ENCODE results near the gene ARSI.

Gene ARSI

GRCh38 chr5:150271296-150271692 is 31.4 kb downstream of the ARSI start:
- DNase-seq (ENCODE audit: low spot score), result no peak
- no peak for TF ChIP-seq CTCF (conservative IDR thresholded peaks at IDR 0.05; ENCODE audit: low read depth)
- ChIA-PET CTCF (interaction anchor here (4.4 kb wide), 1 partner anchor 80 kb away, joined by 49 read pairs; no protein-coding TSS in a partner anchor), POLR2A (ENCODE audit: low non-redundant PET) (no interaction called here)
- H3K27ac ChIP-seq, result no peak overlapping the region

DNA sequence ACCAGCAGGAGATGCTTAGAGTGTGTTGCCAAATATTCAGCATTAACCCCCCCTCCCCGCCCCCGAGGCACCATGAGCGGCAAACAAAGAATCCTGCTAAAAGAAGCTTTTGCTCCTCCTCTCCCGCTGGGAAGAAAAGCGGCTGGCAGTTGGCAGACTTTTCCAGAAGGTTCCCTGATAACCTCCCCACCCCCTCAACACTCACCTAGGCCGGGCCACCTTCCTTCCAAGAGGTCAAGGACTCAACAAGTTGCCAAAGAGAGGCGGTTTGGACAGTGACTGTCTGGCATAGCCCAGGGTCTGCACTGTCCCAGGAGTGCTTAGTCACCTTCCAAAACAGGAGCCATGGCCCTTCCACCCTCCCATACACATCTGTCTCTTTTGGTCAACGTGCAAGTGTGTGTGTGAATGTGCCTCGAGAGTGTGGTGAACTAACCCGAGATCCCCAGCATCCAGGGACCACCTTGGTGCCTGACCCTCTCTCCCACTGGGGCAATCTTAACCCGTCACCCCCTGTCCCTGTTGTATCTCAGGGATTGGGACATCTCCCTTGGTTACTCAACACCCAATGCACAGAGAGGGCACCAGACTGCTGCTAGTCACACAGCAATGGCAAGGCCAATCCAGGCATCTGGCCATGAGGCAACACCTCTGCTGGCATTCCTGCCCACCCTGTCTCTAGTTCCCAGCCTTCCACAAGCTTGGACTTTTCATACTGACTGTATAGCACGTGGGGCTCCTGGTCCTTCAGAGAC is 32.0 kb downstream of the ARSI start:
- H3K27ac ChIP-seq, result peak overlapping the region; percentile 25
- CTCF ChIA-PET, result interaction anchor here (0.7 to 4.4 kb wide), 2 partner anchors 80 to 882 kb away, joined by 4 to 49 read pairs; no protein-coding TSS in a partner anchor
- DNase-seq (ENCODE audit: low spot score), result peak; percentile 41
- TF ChIP-seq CTCF (conservative IDR thresholded peaks at IDR 0.05; ENCODE audit: low read depth), result no peak
- POLR2A ChIA-PET (ENCODE audit: low non-redundant PET), result interaction anchor here (0.6 kb wide), 1 partner anchor 105 kb away, joined by 3 read pairs; no protein-coding TSS in a partner anchor

- no peak for DNase-seq (ENCODE audit: low spot score)
- H3K27ac ChIP-seq, result peak overlapping the region; percentile 1; the same call in 1 of the 2 replicates
- POLR2A ChIA-PET (ENCODE audit: low non-redundant PET), result no interaction called here
- no peak for TF ChIP-seq CTCF (conservative IDR thresholded peaks at IDR 0.05; ENCODE audit: low read depth)
- CTCF ChIA-PET, result interaction anchor here (0.7 to 1.1 kb wide), 2 partner anchors 35 to 610 kb away, joined by 4 read pairs; partner anchors contain the start of gene ARSI
These were observed 35.8 kb downstream of the ARSI start for GRCh38 chr5:150266871-150267291.

DNA sequence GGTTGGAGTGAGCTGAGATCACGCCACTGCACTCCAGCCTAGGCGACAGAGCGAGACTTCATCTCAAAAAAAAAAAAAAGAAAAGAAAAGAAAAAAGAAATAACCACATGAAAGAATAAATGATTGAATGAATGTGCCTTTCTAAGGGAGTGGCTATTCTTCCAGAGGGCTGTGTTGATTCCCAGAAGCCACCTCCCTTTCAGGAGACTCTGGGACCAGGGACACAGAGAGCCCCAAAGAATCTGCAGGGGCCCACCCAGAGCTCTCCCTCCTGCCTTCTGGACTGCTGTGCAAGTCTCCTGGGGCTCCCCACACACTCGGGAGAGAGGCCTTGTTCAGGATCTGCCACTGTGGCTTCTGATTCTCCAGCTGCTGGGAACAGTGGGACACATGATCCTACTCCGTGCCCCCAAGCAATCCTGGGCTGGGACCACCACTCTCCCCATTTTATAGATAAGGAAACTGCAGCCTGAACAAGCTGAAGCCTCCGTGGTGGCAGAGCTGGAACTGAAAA is 36.8 kb downstream of the ARSI start:
- no peak for DNase-seq (ENCODE audit: low spot score)
- ChIA-PET CTCF (interaction anchor here (0.5 to 2.2 kb wide), 4 partner anchors 21 to 196 kb away, joined by 3 to 8 read pairs (median 4); partner anchors contain the start of gene ARSI), POLR2A (ENCODE audit: low non-redundant PET) (interaction anchor here (1.1 kb wide), 1 partner anchor 37 kb away, joined by 4 read pairs; the partner anchor contains the start of gene ARSI)
- H3K27ac ChIP-seq, result no peak overlapping the region; the same call in 1 of the 2 replicates
- no peak for TF ChIP-seq CTCF (conservative IDR thresholded peaks at IDR 0.05; ENCODE audit: low read depth)

GRCh38 chr5:150264667-150265603 is 37.8 kb downstream of the ARSI start:
- POLR2A ChIA-PET (ENCODE audit: low non-redundant PET), result interaction anchor here (1.1 kb wide), 1 partner anchor 38 kb away, joined by 4 read pairs; the partner anchor contains the start of gene ARSI
- no peak for DNase-seq (ENCODE audit: low spot score)

More at GRCh38 chr5:150264667-150265603, 37.8 kb downstream of the ARSI start:
- TF ChIP-seq CTCF (conservative IDR thresholded peaks at IDR 0.05; ENCODE audit: low read depth), result no peak
- CTCF ChIA-PET, result interaction anchor here (0.5 to 2.2 kb wide), 3 partner anchors 22 to 91 kb away, joined by 5 to 8 read pairs (median 7); no protein-coding TSS in a partner anchor
- H3K27ac ChIP-seq, result peak overlapping the region; percentile 90

Measured in RWPE1 (cell line).